ENCODE data around the gene IL1RAPL2. TPM values are rescaled to one million over a fixed set of nuclear protein-coding genes. Genes with fewer than 3 reads are reported as not detected.

IL1RAPL2 gene
- total and polyA plus RNA-seq, 2 of the 8 experiments (the other 6 are each of a cell fraction or from before 2014, with no cell fraction given), result 0.20 to 1.3 TPM

GRCh38 chrX:104742355-104742754, 176.4 kb downstream of the IL1RAPL2 start:
- no peak overlapping the region for H4K5ac ChIP-seq (ENCODE audit: insufficient read length, low read depth, low read length)
- no peaks in the 10 kb centered on the region for H3K79me2 ChIP-seq (ENCODE audit: control insufficient read depth in 1 of 2, insufficient read depth in 2 of 2, low read length in 2 of 2)
- H3K14ac ChIP-seq (ENCODE audit: insufficient read length), result no peak overlapping the region
- no peak overlapping the region for H3K4me3 ChIP-seq (ENCODE audit: extremely low read depth in 1 of 4, insufficient read depth in 2 of 4, low read depth in 3 of 4, low read length in 4 of 4)
- H3K79me1 ChIP-seq (ENCODE audit: low read depth, low read length), result no peaks in the 10 kb centered on the region
- ChIA-PET POLR2A (ENCODE audit: partially characterized antibody) (no interaction called here), CTCF (ENCODE audit: partially characterized antibody) (no interaction called here)
- H2AFZ ChIP-seq (ENCODE audit: low read length), result no peak overlapping the region
- H3K36me3 ChIP-seq (ENCODE audit: control insufficient read depth in 2 of 4, insufficient read depth in 4 of 4, low read length in 3 of 4), result no peaks in the 10 kb centered on the region
- H3K9me3 ChIP-seq (ENCODE audit: insufficient read depth in 2 of 2, low read depth in 1 of 2, low read length in 1 of 2), result no peaks in the 10 kb centered on the region
- FAIRE-seq (no peak), DNase-seq (ENCODE audit: low read depth in 1 of 2, low spot score in 2 of 2) (no peak)
- H4K8ac ChIP-seq (ENCODE audit: extremely low read depth, insufficient read depth, low read length), result no peak overlapping the region
- no peaks in the 10 kb centered on the region; a peak in 2 of 7 replicates for H3K4me1 ChIP-seq (replicated peaks in 1 of 4; ENCODE audit: control insufficient read depth in 3 of 4, insufficient read depth in 4 of 4, low read length in 3 of 4)
- H4K20me1 ChIP-seq (replicated peaks in 1 of 2; ENCODE audit: control insufficient read depth in 1 of 2, insufficient read depth in 2 of 2, low read length in 2 of 2), result no peaks in the 10 kb centered on the region
- no peak overlapping the region for H2BK20ac ChIP-seq (ENCODE audit: low read length)
- no peak overlapping the region for H4K91ac ChIP-seq (replicated peaks; ENCODE audit: insufficient read length, low read length)
- no peak overlapping the region for H2BK5ac ChIP-seq (ENCODE audit: low read depth, low read length)
- no peak overlapping the region for H2BK12ac ChIP-seq (ENCODE audit: low read depth, low read length)
- H3K27ac ChIP-seq (ENCODE audit: low read depth, low read length), result no peak overlapping the region
- H3K9ac ChIP-seq (replicated peaks in 1 of 4; ENCODE audit: extremely low read depth in 1 of 4, low read depth in 3 of 4, low read length in 3 of 4), result no peak overlapping the region
- H3K18ac ChIP-seq (ENCODE audit: extremely low read depth, low read length), result no peak overlapping the region
- H3K4me2 ChIP-seq (ENCODE audit: insufficient read depth in 1 of 2, low read depth in 2 of 2, low read length in 2 of 2), result no peak overlapping the region
- no peak overlapping the region for H3K56ac ChIP-seq (replicated peaks; ENCODE audit: insufficient read length, low read depth, low read length)
- no peaks in the 10 kb centered on the region for H3K27me3 ChIP-seq (replicated peaks in 1 of 4; ENCODE audit: control insufficient read depth in 3 of 4, extremely low read depth in 1 of 4, insufficient read depth in 3 of 4, low read length in 3 of 4)
- H2BK120ac ChIP-seq (replicated peaks; ENCODE audit: low read depth, low read length), result no peak overlapping the region
- H2AK5ac ChIP-seq (ENCODE audit: low read depth, low read length), result no peak overlapping the region
- no peak overlapping the region for H3K23ac ChIP-seq (ENCODE audit: insufficient read length)
- no peak overlapping the region for H2BK15ac ChIP-seq (ENCODE audit: low read length)
- no peak overlapping the region for H3K4ac ChIP-seq (replicated peaks; ENCODE audit: insufficient read length, low read depth, low read length)
- H3K23me2 ChIP-seq (ENCODE audit: low read depth, low read length), result no peaks in the 10 kb centered on the region
- TF ChIP-seq BRCA1 (IDR thresholded peaks at IDR 0.05; ENCODE audit: low read depth, low read length) (no peak), CBX5 (IDR thresholded peaks at IDR 0.05; ENCODE audit: low read depth, low read length) (no peak), EGR1 (IDR thresholded peaks at IDR 0.05; ENCODE audit: borderline replicate concordance, low read depth, low read length) (no peak), CEBPB (IDR thresholded peaks at IDR 0.05; ENCODE audit: low read depth, low read length) (no peak), HDAC2 (IDR thresholded peaks at IDR 0.05; ENCODE audit: borderline replicate concordance in 1 of 2, low read depth in 2 of 2, low read length in 2 of 2) (no peak), GABPA (IDR thresholded peaks at IDR 0.05; ENCODE audit: borderline replicate concordance, insufficient read depth, low read length) (no peak), SIRT6 (IDR thresholded peaks at IDR 0.05; ENCODE audit: low read length) (no peak), SP4 (IDR thresholded peaks at IDR 0.05; ENCODE audit: low read length) (no peak), SIX5 (IDR thresholded peaks at IDR 0.05; ENCODE audit: low read depth, low read length) (no peak), RBBP5 (IDR thresholded peaks at IDR 0.05; ENCODE audit: borderline replicate concordance, low read depth, low read length) (no peak), SRF (IDR thresholded peaks at IDR 0.05; ENCODE audit: low read depth, low read length) (no peak), MAFK (IDR thresholded peaks at IDR 0.05; ENCODE audit: low read depth, low read length) (no peak), KDM5A (IDR thresholded peaks at IDR 0.05; ENCODE audit: low read length) (no peak), FOSL1 (IDR thresholded peaks at IDR 0.05; ENCODE audit: insufficient read depth, low read depth, low read length) (no peak), CHD2 (IDR thresholded peaks at IDR 0.05; ENCODE audit: low read length) (no peak), RNF2 (IDR thresholded peaks at IDR 0.05; ENCODE audit: borderline replicate concordance, low read depth, low read length, missing control alignments, poor library complexity, severe bottlenecking) (no peak)

Measured in H1 (cell line).